GM04504 (cell line): ENCODE results near the gene LDLRAD3.

Experiments used
- DNase-seq: peaks from one replicate; pipeline ENCODE4 v3.0.0-alpha.2; 2012; ENCODE audit warnings: low read depth

LDLRAD3 gene

DNA sequence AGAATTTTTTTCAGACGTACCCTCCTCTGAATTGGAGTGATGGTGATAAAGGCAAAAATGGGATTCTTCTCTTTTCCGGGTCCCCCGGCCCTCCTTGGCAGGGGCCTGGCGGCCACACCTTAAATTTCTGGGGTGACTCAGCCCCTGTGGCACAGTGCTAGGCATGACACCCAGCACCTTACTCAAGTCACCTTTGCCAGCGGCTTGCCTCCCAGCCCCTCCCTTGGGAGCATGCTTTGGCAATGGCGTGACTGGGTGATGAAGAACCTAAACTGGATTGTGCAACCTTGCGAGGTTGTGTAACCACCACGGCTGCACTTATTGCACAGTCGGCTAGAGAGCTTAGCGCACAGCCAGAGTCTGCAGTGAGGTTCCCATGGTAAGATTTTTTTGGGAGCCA, 16.2 kb upstream of the LDLRAD3 start:
- DNase-seq: no peak

DNA sequence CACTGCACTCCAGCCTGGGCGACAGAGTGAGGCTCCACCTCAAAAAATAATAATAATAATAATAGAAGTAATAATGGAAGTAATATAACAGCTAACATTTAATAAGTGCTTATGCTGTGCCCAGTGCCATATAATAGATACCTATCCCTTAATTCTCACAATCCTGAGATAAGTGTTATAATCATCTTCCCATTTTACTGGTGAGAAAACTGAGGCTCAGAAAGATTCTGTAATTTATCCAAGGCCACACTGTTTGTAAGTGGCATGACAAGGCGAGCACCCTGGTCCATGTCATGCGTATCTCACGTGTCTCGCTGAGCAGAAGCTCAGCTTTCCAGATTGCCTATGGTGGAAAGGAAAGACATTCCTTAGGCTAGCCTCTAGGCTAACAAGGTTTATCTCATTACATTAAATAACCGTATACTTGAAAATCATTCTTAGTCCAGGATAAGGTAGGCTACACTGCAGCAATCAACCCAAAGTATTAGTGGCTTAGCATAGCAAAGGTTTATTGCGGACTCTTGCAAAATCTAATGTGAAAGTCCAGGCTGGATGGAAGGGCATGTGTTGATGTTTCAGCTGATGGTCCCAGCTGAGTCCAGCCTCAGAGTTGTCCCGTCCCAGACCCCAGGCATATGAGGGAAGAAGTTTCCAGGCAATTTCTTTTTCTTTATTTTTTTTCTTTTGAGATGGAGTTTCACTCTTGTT, 15.0 kb upstream of the LDLRAD3 start:
- DNase-seq: no peak

DNA sequence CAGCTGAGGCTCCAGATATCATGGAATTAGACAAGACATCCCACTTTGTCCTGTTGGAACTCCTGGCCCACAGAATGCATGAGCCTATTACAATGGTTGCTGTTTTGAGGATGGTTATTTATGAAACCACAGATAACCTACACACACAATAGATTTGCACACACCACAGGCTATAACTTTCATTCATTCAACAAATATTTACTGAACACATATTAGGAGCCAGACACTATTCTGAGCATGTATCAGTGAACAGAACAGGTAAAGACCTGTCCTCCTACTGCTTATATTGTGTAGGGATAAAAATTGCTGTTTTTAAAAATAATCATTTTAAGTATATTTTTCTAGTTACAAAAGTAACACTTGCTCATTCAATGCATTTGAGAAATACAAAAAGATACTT, 13.4 kb upstream of the LDLRAD3 start:
- DNase-seq: no peak

DNA sequence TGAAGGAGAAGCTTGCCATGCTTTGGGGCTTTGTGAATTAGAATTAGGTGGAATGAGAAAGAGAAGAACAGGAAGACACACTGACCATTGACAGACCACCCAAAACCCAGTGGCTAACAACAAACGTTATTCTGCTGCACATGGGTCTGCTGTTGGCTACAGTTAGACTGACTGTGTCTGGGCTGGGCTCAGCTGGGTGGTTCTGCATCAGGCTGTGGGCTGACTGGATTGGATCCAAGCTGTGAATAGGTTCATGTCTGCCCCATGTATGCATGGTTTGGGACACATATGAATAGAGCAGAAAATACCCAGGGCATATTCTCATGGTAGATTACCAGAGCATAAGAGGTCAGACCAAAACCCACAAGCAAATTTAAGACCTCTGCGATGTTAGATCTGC, 11.7 kb upstream of the LDLRAD3 start:
- no peak for DNase-seq

DNA sequence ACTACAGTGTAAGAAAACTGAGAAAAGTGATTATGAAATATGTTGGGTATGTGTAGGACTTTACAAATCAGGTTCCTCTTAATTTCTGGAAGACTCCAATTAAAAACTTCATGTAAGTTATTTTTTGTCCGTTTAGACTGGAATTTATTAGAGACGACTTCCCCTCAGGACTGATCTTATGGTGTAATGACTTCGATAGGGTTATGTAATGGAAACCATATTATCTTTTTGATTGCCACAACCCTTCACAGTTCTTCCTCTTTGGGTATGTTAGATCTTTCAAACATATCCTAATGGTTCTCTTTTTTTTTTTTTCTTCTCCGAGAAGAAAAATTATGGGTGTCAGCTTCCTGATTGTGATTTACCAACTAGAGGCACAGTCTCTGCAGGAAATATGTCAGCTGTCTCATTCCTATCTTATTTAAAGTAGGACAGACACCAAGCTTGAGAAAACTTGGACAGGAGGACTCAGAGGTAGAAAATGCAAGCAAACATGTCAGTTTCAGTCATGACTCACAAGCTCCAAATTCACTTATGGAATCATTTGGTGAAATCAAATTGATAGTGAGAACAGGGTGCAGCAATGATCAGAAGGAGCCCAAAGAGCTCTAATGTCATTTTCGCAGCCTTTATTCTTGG, 11.1 kb upstream of the LDLRAD3 start:
- no peak for DNase-seq

DNA sequence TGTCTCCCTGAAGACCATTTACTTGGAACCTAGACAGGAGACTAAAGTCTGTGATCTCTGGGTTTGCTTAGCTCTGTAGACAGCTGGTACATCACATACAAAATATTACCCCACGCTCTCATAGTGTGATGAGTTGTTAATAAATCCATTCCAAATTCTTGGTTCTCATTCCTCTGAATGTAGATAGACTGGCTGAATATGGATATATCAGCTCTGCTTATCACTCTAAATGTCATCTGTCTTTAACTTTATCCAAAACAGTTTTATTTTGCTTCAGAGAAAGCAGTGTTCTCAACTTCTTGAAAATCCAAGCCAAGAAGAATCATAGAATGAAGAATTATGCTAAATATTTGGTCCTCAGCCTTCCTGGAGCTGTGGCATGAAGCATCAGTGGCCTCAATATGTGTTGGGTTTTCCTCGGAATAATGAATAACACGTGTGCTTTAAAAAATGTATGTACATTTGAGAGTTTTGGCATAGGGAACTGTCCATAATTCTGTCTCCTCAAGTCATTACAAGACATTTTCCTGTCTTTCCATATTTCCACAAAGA, 10.5 kb upstream of the LDLRAD3 start:
- no peak for DNase-seq

DNA sequence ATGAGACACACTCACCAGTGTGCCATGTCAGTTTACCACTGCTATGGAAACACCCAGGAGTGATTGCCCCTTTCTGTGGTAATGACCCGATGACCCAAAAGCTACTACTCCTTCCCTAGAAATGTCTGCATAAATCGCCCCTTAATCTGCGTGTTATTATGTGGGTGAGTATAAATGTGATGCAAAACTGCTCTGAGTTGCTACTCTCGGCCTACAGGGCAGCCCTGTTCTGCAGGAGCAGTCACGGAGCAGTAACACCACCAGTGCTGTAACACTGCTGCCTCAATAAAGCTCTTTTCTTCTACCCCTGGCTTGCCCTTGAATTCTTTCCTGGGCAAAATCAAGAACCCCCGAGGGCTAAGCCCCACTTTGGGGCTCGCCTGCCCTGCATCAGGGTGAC, 9.6 kb upstream of the LDLRAD3 start:
- no peak for DNase-seq

DNA sequence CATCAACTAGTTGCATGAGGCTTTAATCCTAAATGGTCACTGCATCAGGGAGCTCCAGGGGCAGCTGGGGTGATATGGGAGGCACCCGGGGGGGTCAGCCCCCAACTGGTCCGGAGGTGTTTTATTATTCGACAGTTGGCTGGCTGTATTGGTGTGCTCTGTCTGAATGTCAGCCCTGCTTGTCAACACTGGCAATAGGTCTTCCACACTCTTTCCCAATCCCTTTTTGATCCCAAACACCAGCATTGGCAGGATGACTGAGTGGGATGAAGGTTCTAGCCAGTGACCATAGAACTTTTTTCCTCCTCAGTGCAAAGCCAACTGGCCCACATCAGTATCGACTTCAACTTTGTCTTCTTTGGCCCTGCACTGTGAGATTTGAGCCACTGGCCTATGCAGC, 8.9 kb upstream of the LDLRAD3 start:
- DNase-seq: no peak

DNA sequence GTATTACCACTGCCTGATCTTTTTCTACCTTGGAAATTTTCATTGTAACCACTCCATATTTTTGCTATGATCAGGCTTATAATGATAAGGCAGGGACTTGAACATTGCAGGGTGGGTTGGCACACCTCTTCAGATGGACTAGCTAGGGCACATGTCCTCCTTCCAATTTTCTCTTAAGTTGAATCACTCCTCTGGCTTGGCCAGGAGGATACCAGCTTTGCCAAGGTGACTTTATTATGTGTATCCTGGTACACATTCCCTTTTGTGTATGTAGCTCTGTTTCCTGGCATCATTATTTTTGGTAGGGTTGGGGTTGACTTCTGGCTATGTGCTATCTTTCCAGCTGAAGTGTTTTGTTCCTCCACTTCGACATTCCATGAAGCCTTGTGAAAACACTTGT, 8.5 kb upstream of the LDLRAD3 start:
- no peak for DNase-seq

DNA sequence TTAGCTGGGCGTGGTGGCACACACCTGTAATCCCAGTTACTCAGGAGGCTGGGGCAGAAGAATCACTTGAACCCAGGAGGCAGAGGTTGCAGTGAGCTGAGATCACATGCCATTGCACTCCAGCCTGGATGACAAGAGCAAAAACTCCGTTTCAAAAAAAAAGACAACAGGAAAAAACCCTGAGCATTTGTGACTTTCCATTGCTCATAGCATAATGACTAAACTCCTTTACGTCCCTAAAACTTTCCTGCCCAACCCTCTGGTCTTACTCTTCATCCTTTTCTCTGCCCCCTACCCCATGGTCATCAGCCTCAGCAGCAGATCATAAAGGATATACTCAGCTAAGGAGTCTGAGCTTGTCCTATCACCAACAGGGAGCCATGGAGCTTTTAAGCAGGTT, 6.8 kb upstream of the LDLRAD3 start:
- no peak for DNase-seq

DNA sequence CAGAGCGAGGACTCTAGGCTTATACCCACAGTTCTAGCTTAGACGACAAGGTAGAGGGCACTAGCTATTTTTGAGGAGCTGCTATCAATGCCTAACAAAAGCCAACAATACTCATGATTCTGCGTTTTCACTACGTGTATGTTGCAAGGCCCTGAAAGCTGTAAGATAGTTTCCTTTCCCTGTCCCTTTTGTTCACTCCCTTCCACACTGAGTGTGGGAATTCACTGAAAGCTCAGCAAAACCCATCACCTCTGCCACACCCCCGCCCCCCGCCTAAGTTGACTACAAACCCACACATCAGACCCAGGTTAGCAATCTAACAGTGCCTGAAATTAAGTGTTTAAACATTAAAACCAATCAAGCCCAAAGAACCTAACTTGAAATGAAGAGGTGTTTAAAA, 6.2 kb upstream of the LDLRAD3 start:
- no peak for DNase-seq

DNA sequence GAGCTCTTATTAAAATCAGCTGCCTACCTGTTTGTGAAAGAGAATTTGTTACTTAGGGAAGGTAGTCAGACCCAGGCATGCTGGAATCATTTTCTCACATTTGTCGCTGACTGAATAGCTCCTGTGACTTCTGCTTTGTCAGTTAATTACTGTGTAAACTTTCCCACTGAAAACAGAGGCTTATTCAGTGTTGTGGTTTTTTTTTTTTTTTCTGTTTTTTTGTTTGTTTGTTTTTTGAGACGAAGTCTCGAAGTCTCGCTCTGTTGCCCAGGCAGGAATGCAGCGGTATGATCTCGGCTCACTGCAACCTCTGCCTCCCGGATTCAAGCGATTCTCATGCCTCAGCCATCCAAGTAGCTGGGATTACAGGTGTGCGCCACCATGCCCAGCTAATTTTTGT, 5.6 kb upstream of the LDLRAD3 start:
- DNase-seq: no peak

DNA sequence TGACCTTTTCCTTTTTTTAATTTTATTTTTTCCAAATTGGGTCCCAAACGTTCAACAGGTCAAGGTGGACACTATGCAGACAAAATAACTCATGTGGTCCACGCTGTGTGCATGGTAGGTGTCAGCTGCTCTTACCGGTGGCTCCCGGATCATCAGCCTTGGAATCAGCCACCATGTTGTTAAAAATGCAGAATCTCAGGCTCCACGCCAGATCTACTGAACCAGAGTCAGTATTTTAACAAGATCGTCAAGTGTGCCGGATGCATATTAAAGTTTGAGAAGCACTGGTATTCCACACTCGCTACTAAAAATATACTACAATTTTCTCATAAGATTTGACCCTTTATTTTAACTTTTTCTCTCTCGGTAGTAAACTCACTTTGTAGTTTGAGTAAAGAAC, 553 bp upstream of the LDLRAD3 start:
- DNase-seq: no peak

DNA sequence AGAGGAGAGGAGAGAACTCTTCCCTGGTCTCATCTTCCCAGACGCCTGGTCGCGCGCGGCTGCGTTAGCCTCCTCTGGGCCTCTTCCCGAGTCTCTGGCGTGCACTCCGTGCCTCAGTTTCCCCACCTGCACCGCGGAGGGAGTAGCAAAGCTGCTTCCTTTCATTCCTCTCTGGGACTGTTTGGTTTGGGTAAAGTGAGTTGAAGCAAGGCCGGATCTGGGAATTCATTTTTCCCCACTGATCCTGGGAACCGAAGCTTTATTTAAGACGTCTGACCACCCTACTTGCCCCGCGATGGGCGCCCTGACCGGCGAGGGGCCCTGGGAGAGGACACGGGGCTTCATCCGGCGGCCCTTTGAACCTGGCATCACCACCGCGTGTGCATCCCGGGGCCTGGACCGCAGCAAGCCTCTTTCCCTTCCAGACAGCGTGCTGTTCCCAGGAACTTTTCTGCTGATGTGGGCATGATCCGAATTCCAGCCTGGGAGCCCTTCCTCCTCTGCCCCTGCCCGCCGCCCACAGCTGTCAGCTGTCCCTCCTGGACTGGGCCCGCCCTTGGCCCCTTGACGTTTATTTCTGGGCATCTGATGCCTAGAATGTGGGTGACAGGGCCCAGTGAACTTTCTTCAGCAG, 758 bp downstream of the LDLRAD3 start:
- DNase-seq: no peak

DNA sequence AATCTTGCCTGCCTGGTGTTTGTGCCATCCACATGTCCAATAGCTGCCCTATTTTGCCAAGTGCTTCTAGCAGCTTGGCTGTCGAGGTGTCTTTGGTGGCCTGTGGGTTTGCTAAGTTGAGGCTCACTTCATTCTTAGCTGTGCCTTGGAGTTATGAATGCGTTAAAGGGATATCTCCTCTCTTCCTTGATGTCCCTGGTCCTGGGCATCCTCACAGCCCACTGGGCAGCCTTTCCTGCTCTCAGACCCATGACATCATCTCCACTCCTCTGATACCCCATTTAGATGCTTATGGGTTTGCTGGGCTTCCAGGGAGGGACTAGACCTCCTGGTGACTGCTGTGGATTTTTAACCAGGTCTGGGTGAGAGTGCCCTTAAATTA, 1.3 kb downstream of the LDLRAD3 start:
- no peak for DNase-seq

DNA sequence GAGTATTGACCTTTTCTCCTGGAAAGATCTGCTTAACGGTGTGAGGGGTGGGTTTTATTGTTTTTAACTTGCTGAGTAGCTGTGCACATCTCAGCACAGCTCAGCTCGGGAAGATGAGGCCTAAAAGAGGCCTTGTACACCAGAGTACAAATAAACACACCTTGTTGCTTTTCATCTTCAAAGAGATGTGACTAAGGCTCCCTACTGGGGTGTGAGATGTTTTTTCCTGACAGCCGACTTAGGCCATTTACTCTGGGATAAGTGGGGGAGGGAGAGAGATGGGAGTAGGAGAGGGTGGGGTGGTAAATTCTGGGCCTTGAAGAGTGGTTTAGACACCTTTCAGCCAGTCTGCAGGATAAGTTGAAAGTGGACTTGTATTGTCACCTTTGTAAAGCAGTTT, 2.9 kb downstream of the LDLRAD3 start:
- no peak for DNase-seq

DNA sequence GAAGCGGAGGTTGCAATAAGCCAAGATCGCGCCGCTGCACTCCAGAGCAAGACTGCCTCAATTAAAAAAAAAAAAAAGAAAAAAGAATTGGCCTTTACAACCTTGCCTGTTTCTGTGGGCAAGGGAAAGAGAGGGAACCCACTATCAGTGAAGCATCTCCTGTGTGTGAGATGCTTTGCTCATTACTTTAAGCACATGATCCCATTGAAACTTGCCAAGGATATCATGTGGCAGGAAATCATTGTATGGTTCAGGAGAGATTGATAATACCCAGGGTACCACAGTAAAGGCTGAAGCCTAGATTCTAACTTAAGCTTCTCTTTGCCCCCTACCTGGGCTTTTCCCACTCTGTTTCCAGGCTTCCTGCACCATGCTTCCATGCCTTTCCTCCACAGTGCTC, 3.6 kb downstream of the LDLRAD3 start:
- no peak for DNase-seq

DNA sequence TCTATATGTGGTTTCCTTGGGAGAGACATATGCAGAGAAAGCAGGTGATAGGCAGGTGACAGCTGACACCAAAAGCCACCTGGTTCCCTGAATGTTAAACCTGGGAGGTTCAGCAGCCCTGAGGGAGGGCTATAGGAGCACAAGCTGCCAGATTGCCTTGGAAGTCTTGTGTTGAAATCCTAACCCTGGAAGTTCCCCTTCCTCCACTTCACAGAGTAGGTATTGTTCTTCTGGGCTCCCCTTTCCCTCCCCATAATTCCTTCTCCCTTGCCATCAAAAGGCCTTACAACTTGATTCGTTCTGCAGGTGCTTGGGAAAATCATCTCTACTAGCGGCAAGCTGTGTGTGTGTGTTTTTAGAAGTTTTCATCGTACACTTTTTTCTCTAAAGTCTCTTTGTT, 5.4 kb downstream of the LDLRAD3 start:
- no peak for DNase-seq

DNA sequence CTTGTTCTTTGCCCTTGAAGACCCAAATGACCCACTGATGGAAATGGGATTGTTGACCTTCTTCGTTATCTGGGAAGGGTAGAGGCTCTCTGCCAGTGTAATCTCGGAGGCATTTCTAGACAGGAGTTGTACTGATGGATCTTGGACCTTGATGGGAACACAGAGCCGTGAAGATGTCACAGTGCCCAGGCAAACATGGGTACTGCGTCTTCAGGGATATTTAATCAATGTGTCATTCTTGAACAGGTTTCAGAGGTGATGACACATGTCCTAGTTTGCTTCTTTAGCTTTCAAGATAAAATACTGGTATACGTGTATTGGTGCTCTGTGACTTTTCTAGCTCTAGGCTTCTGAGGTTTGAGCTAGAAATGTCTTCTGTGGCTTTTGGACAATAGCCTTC, 6.2 kb downstream of the LDLRAD3 start:
- no peak for DNase-seq

DNA sequence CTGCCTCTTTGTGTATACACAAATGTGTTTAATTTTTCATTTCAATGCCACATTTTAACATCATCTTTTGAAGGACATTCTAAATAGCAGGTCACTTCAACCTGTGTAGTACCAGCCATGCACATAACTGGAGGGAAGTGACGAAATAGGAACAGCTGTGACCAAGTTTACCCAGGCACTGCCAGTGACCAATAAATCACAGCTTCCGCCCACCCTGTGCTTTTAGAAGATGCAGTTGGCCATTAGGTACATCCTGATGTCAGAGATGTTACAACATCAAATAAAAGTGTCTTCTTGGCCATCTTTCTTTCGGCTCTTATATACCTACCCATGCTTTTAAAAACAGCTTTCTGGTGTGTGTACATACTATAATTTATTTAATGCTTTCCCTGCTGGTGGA, 7.8 kb downstream of the LDLRAD3 start:
- DNase-seq: no peak

DNA sequence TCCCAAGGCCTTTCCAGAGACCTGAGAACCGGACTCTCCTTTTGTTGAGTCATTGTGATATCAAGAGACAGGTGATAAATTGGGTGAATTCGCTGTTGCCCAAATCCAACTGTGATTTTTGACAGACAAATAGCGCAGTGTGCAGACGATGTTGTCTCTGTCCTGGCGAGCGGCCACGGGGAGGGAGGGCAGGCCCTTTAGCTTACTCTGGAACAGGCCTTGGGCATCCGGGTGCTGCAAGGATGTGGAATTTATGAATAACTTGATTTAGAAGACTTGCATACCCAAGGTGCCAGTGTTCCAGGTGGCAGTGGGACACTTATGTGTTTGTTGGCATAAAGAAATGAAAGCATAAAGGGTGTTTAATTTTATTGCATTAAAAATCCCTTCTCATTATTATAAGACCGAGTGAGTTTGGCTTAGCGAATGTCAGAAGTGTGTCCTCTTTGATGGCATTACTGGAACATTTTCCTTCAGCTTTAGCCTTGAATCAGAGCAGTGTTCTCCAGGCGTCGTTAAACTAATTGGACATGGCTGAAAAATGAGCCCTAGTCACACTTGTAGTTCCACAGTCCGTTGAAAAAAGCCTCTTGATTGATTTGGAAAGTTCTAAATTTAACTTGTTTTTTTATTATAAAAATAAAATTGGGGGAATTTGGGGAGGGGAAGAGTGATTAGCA, 9.4 kb downstream of the LDLRAD3 start:
- no peak for DNase-seq

DNA sequence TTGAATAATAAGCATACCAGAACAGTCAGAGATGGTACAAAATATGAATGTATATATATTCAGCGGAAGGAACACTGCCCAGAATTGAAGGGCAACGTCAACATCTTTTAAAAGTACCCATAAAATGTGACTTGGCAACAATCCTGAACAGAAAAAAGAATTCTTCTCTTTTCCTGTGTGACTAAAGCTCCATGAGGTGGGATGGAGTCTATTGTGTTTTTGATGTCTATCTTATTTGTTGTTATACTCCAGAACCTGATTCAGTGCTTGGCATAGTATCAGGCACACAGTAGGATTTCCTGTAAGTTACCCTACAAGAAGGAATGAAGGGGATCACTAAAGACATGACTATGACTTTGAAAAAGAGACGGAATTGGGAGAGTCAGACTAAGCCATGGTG, 10.3 kb downstream of the LDLRAD3 start:
- DNase-seq: no peak

DNA sequence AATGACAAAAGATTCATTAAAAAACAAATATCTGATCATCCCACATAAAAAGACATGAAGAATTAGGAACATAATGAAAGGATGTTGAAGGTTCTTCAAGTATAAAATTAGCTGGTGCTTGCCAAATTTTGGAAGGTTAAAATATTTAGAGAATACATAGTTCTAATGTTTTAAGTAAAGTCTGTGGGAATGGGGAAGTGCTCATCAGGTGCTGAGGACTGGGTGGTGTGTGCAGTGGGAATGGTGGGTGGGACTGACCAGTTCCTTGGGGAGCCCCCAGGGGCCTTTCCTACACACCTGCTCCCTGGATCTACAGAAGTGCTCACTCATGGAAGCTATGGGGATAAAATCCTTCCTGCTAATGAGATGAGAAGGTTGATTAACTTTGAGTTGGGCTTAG, 11.8 kb downstream of the LDLRAD3 start:
- no peak for DNase-seq
